HG02798 (cell line): Measurements from ENCODE around the gene PHACTR2.

Experiments used
- ATAC-seq: cut with Tn5 transposase; IDR thresholded peaks from one replicate; pipeline ENCODE4 v1.9.1; 2021; ENCODE audit warnings: mild to moderate bottlenecking; ENCODE audit not compliant: unreplicated experiment, poor library complexity

The PHACTR2 gene

GRCh38 chr6:143696664-143697000, 18.9 kb downstream of the PHACTR2 start:
- no peak for ATAC-seq

- ATAC-seq, result no peak
These were observed 19.5 kb downstream of the PHACTR2 start for GRCh38 chr6:143697076-143697800.

DNA sequence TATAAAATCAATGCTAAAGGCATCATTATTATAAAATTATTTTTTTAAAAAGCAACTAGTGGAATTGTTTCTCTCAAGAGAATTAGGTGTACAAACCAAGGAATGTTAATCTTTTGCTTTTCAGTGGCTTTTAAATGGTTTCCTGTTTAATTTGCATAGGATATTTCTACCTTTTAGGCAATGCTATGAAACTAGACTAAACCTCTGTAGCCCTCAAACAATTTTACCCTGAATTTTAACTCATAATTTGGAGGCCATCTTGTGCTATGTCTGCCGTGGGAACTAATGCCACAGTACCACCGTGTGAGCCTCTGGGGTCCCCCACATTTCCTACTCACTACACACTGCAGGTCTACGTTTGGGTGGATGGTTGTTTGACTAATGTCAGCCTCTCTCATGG, 20.6 kb downstream of the PHACTR2 start:
- no peak for ATAC-seq

DNA sequence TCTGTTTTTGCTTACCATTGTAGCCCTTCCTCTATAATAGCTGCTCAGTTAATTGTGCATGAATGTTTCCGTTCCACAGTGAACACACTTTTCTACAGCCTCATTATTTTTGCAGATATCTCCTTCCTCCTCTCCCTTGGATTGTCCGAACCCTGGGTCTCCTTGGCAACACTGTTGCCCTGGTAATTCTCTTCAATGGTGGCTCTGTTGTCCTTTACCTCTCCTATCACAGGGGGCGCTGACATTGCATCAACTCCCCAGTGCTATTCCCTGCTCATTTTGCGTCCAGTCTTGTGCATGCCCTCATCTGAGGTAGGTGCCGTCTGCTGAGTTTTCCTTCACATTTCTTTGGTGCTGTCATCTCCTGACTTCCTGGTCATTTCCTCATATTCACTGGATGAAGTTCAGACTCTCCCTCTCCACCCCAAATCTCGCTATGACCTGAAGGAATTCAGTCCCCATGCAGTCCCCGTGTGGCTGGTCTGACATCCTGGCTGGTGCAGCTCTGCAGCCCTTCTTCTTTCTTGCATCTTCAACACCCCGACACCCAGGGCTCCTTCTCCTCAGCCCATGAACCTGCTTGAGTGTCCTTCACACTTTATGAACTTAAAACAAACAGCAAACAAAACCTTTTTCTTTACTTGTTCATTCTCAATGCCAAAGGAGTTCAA, 21.1 kb downstream of the PHACTR2 start:
- ATAC-seq, result no peak

- no peak for ATAC-seq
These were observed 21.7 kb downstream of the PHACTR2 start for GRCh38 chr6:143699430-143699825.

DNA sequence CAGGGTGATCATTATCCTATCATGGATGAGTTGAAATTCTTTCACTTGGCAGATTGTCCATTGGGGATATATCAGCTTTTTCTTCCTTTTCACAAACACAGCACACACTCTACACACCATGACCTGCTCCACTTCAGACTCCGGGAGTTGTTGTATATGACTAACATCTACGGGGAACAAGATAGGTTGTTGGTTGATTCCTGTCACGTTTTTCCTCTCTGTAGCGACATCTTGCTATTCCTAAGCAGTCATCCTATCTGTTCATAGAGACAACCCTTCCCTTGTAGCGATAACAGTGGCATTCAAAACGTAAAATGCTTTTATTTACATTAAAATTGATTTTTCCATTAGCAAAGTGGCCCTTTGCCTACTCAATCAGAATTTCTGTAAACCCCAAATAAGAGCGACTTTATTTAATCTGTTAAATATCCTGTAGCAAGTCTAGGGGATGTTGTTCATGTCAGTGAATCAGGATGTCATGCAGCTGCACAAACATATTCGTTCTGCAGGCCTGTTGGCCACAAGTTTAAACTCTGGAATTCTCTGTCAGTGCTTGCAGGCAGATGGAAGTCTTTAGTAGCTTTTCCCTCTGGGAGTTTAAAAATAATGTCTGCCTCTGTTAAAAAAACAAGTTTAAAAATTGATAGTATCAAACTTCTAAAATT, 23.1 kb downstream of the PHACTR2 start:
- ATAC-seq, result no peak

DNA sequence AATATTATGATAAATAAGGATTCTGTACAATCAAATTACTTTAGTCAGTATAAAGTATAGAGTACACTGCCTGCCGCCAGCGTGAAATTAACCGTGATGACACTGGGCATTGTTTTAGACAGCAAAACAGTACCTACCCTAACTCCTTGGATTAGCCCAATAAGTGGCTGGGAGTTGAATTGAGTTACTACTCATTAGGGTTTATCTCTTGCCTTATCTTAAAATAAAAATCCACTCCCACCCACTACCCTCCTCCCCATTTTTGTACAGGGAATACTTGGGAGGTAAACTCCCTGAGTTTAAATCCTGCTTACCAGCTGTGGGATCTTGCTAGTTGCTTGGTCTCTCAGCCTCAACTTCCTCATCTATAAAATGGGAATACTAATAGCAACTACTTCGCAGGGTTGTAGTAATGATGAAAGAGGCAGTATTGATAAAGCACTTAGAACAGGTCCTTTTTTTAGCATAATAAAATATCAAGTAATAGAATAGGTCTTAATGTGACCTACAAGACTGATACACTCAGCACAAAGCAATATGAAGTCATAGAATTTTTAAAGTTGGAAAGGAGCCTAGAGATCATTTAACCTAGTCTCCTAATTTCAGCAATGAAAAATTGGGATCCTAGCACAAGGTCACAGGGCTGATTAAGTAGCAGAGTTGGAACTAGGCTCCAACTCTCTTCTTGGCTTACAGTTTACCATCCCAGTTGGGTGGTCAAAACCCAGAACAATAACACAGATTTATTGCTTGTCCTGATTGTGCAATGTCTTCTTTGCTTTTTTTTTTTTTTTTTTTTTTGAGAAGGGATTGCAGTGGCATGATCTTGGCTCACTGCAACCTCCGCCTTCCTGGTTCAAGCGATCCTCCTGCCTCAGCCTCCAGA, 23.8 kb downstream of the PHACTR2 start:
- no peak for ATAC-seq

- no peak for ATAC-seq
These were observed 27.8 kb downstream of the PHACTR2 start for GRCh38 chr6:143705569-143705968.

- no peak for ATAC-seq
These were observed 29.9 kb downstream of the PHACTR2 start for GRCh38 chr6:143707697-143708096.

DNA sequence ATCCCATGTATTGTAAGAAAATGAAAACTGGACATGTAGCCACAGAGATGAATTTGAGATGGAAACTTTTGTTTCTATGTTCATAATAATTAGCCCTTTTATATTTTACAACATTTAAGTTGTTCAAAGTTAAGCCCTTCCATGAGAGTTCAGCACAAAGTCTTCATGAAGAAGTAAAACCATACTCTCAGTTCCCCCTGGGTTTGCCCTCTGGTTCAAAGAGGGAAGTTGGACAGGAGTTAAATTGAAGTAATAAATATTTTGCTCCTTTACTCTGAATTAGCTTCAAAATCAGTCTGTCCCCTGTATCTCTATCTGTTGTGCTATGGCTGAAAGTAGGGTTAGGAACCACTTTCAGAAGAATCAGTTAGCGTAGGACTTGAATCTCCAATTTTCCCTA, 31.1 kb downstream of the PHACTR2 start:
- ATAC-seq, result no peak

DNA sequence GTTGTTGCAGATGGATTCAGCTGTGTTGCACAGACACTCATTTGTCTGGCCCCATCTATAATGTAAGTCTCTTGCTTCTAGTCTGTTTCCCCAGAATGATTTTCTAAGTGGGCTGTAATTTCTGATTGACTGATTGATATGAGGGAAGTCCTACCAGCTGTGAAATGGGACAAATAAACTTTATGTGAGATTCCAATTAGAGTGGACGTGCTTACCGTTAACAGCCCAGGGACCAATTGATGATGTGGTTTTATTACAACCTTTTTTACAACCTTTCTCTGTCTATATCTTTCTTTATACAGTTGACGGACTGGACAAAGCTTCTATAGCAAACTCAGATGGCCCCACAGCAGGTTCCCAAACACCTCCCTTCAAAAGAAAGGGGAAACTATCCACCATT, 33.9 kb downstream of the PHACTR2 start:
- no peak for ATAC-seq

GRCh38 chr6:143718472-143718871, 40.7 kb downstream of the PHACTR2 start:
- no peak for ATAC-seq

DNA sequence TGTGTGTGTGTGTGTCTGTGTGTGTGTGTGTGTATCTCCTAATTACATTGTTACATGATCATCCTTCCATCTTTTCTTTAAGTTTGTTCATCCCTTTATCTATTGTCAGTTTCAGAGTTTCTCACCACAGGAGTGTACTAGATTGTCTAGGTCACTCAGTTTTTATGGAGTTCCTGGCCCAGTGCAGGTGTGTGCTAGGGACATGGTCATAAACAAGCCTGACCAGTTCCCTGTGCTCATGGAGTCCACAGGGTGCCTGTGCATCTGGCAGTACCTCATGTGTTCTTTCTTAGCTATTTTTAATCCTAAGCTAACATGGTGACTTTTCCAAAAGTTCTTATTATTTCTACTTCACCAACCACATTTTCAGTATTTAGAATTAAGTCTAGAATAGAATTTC, 43.9 kb downstream of the PHACTR2 start:
- ATAC-seq, result no peak

GRCh38 chr6:143724876-143725275, 47.1 kb downstream of the PHACTR2 start:
- ATAC-seq, result no peak

- no peak for ATAC-seq
These were observed 48.4 kb downstream of the PHACTR2 start for GRCh38 chr6:143726015-143726647.

DNA sequence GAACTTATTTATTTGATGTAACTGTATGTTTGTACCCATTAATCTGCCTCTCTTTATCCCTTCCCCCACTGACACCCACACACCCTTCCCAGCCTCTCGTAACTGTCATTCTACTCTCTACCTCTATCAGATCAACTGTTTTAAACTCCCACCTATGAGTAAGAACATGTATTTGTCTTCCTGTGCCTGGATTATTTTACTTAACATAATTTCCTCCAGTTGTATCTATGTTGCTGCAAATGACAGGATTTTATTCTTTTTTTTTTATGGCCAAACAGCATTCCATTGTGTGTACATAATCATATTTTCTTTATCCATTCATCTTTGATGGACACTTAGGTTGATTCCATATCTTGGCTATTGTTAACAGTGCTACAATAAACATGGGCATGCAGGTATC, 49.3 kb downstream of the PHACTR2 start:
- ATAC-seq, result no peak

- ATAC-seq, result no peak
These were observed 54.0 kb downstream of the PHACTR2 start for GRCh38 chr6:143731789-143732188.

DNA sequence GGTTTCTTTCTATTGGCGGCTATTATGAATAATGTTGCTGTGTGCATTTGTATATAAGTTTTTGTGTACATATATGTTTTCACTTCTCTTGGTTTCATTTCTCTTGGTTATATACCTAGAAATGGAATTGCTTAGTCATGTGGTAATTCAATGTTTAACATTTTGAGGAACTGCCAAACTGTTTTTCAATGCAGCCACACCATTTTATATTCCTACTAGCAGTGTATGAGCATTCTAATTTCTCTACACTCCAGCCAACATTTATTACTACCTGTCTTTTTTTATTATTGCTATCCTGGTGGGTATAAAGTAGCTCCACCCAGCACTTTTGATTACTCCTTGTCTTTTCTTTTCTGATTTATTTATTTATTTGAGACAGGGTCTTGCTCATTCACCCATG, 54.8 kb downstream of the PHACTR2 start:
- ATAC-seq, result no peak

DNA sequence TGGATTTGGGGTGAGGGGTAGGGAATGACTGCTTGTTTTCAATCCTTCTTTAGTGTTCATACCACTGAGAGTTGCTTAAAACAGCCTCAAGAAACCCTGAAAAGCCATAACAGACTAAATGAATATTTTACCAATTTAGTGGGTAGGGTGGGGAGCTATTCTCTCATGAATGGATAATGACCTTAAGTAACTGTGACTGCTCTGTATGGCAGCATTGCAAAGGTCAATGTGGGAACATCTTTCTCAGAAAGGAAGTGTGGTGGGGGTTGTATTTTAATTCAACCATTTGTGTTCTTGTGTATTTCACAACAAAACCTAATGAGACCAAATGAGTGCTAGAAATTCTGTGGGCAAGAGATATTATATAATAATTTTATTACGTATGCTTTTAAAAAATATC, 55.7 kb downstream of the PHACTR2 start:
- ATAC-seq, result no peak

DNA sequence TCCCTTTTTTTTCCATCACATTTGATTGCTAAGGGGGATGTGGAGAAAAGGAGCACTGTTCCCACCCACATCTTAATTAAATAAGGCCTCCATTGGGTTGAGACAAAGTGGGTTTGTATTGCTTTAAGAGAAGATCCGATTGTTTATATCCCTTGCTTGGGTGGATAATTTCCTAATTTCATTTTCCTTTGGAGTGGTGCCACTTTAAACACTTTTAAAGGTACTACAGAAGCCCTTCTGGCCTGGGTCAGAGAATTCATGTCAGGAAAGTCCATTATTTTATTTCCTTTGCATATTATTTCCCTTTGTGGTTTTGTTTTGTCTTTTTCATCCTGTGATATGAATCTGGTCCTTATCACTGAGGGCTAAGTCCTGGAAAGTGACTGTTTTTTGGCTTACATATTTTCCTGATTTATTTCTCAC, 56.9 kb downstream of the PHACTR2 start:
- no peak for ATAC-seq
